ENCODE measurements around the gene AFAP1. TPM values are rescaled to one million over a fixed set of nuclear protein-coding genes. Genes with fewer than 3 reads are reported as not detected.

Gene AFAP1
- total and polyA plus RNA-seq, 8 donors: 3.2 to 15.9 (median 6.3) TPM

DNA sequence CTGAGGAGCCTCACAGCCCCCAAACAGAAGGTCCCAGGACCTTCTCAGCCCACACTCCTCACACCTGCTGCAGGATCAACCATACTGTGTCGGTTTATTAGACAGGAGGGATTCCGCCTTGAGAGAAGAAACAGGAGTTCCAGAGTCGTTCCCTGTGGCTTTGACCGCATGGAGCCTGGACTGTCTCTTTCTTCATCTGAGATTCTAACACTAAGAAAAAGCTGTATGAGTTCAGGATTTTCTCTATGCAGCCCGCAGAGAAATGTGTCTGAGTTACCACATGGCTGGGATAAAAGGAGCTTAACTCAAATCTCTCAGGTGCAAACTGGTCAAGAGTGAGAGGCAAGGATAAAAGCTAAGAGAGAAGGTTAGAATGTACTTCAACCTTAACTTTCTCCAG is 126.7 kb downstream of the AFAP1 start:
- Histone ChIP-seq H3K9me3 (no peaks in the 10 kb centered on the region), H3K36me3 (peaks cover 0 to 7% (median 0%) of the 10 kb centered on the region in 3 donors), H3K27me3 (no peaks in the 10 kb centered on the region), H3K4me3 (no peak overlapping the region), H3K27ac (no peak overlapping the region), H3K4me1 (peaks cover 5 to 16% (median 10%) of the 10 kb centered on the region in 3 donors)
- intact Hi-C loops (cut with DNase I): no loop called here
- WGBS, 2 donors: 91 to 93% methylated on average over 5 of the region's 5 CpGs
- TF ChIP-seq, protein P1, sequence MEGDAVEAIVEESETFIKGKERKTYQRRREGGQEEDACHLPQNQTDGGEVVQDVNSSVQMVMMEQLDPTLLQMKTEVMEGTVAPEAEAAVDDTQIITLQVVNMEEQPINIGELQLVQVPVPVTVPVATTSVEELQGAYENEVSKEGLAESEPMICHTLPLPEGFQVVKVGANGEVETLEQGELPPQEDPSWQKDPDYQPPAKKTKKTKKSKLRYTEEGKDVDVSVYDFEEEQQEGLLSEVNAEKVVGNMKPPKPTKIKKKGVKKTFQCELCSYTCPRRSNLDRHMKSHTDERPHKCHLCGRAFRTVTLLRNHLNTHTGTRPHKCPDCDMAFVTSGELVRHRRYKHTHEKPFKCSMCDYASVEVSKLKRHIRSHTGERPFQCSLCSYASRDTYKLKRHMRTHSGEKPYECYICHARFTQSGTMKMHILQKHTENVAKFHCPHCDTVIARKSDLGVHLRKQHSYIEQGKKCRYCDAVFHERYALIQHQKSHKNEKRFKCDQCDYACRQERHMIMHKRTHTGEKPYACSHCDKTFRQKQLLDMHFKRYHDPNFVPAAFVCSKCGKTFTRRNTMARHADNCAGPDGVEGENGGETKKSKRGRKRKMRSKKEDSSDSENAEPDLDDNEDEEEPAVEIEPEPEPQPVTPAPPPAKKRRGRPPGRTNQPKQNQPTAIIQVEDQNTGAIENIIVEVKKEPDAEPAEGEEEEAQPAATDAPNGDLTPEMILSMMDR (IDR thresholded peaks at IDR 0.05): no peak
- no peak for FAIRE-seq
- DNase-seq: no peak
- no peak for ATAC-seq

- WGBS, 2 donors: 84 to 91% methylated on average over 18 of the region's 18 CpGs
- ATAC-seq (no peak), FAIRE-seq (no peak), DNase-seq (no peak)
- no peaks in the 10 kb centered on the region for H3K9me3 ChIP-seq
- no peak overlapping the region for H3K27ac ChIP-seq
- H3K36me3 ChIP-seq: peaks cover 0 to 7% (median 0%) of the 10 kb centered on the region in 3 donors
- peaks cover 5 to 18% (median 10%) of the 10 kb centered on the region in 3 donors for H3K4me1 ChIP-seq
- H3K27me3 ChIP-seq: no peaks in the 10 kb centered on the region
- TF ChIP-seq, protein P1 (IDR thresholded peaks at IDR 0.05): no peak
- intact Hi-C loops (cut with DNase I): no loop called here
- H3K4me3 ChIP-seq: no peak overlapping the region
Measured at GRCh38 chr4:7812231-7812857, 127.3 kb downstream of the AFAP1 start.

DNA sequence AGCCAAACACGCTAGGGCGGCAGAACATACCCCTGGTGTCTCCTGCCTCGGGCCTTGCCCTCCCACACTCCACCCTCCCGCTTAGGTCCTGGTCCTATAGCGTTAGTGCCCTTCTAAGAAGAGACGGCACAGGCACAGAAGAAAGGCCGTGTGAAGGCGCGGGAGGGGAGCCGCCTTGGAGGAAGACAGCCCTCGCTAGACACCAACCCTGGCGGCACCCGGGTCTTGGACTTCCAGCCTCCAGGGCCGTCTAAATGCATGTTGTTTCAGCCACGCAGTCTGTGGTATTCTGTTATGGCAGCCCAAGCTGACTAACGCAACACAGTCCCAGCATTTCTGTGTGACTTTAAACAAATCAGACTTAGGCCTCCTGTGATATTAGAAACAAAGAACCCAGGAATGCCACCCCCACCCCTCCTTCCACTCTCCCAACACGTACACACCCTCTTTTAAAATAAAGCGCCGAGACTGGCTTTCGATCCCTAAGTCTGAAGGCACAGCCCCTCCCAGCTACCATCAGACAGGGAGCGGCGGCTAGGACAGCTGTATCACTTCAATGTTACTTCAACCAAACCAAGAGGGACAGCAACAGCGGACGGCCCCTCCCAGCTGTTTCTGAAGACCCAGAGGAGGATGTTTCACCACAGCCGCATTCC is 128.0 kb downstream of the AFAP1 start:
- H3K27me3 ChIP-seq: no peaks in the 10 kb centered on the region
- FAIRE-seq: no peak
- WGBS, 2 donors: 86 to 90% methylated on average over 25 of the region's 25 CpGs
- peaks cover 10 to 25% (median 11%) of the 10 kb centered on the region in 3 donors for H3K4me1 ChIP-seq
- DNase-seq: no peak
- no peak overlapping the region for H3K4me3 ChIP-seq
- no peak for ATAC-seq
- H3K27ac ChIP-seq: no peak overlapping the region
- TF ChIP-seq, protein P1 (IDR thresholded peaks at IDR 0.05): no peak
- intact Hi-C loops (cut with DNase I): no loop called here
- peaks cover 0 to 7% (median 0%) of the 10 kb centered on the region in 3 donors for H3K36me3 ChIP-seq
- no peaks in the 10 kb centered on the region for H3K9me3 ChIP-seq

DNA sequence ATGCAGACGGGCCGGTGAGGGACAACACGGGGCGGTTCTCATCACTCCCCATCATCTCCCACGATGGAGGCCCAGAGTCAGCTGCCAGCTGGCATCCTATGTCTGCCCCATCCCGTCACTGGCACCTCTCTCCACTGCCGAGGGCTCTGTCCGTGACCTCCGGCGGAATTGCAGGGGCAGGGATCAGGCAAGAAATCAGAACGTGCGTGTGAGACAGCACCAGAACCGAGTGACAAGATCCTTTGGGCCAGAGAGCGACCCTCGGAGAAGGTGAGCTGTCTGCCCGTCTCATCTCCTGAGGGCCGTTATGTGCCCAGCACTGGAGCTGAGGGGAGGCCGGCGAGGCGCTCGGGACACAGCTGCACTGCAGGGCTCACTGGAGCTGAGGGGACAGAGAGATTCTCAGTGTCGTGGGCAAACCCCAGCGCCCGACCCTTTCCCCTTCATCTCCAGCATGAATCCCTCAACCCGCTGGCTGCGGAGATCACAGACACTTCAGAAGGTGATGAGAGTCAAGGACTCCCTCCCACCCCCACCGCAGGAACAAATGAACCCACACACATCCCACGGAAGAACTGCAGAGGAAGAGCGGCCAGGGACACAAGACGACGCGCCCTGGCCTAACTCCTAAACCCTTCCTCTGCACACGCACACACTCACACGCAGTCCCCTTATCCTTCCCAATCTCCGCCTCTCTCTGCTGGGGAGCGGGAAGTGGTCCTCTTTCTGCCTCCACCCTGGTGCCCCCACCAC is 128.7 kb downstream of the AFAP1 start:
- no peak overlapping the region for H3K27ac ChIP-seq
- ATAC-seq: no peak
- TF ChIP-seq, protein P1 (IDR thresholded peaks at IDR 0.05): no peak
- intact Hi-C loops (cut with DNase I): no loop called here
- no peak for DNase-seq
- peaks cover 0 to 6% (median 0%) of the 10 kb centered on the region in 3 donors for H3K36me3 ChIP-seq
- FAIRE-seq: no peak
- 90 to 92% methylated on average over 36 of the region's 36 CpGs for WGBS, 2 donors
- no peaks in the 10 kb centered on the region for H3K9me3 ChIP-seq
- H3K4me1 ChIP-seq: peaks cover 11 to 31% (median 13%) of the 10 kb centered on the region in 3 donors
- H3K27me3 ChIP-seq: no peaks in the 10 kb centered on the region
- no peak overlapping the region for H3K4me3 ChIP-seq
